ENCODE data around the gene SLF2. TPM values are rescaled to one million over a fixed set of nuclear protein-coding genes. Genes with fewer than 3 reads are reported as not detected.

SLF2 gene
- total RNA-seq, 2 donors from 2014 or later: 15.1 to 21.9 TPM

DNA sequence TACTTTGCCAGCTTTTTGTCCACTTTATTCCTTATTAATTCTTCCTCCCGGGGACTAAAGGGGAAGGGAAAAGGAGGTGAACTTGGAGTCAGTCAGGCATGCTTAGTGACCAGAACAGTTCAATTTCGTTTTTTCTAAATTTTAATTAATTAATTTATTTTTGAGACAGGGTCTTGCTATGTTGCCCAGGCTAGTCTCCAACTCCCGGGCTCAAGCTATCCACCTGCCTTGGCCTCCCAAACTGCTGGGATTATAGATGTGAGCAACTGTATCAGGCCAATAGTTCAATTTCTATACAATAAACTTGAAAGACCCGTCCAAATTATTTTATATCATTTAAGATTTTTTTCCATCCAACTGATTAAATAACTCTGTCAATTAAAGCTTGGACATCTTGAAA, 1.3 kb upstream of the SLF2 start:
- no peak for TF ChIP-seq CTCF (IDR thresholded peaks at IDR 0.05)
- peaks cover 2% of the 10 kb centered on the region for H3K36me3 ChIP-seq
- intact Hi-C loops (cut with DNase I): loop anchor here (10.0 kb wide), 1 partner anchor 53 kb away; the partner anchor contains the start of gene SEMA4G
- no peaks in the 10 kb centered on the region for H3K9me3 ChIP-seq
- no peak overlapping the region for H3K4me3 ChIP-seq
- no peaks in the 10 kb centered on the region for H3K27me3 ChIP-seq
- H3K27ac ChIP-seq: no peak overlapping the region
- H3K9ac ChIP-seq (ENCODE audit: low read depth in 2 of 2, low read length in 2 of 2): no peak overlapping the region
- no peak for DNase-seq
- no peaks in the 10 kb centered on the region for H3K4me1 ChIP-seq

DNA sequence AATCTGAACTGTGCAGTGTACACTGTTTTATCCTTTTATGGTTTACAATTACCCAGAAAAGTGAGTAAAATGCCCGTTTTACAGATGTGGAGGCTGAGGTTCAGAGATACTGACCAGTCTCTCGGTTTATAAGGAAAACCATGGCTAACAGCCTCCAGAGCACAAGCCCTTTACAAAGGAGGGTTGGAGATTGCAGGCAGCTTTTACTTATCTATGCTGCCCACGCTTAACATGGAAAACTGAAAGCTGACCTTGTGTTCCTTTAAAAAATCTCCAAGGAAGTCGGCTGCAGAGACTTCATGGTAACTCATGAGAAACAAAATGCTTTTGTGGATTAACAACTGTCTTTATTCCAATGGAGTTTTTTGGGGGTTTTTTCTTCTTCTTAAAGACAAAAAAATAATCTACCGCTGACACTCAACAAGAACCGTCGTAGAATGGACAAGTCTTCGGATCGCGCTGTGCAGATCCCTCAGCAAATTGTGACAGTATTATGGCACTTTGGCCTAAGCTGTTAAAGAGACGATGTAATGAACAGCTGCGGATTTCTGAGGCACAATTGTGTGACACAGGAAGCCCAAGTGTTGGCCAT, 654 bp upstream of the SLF2 start:
- Histone ChIP-seq H3K4me3 (peak overlapping the region; percentile 71), H3K27me3 (no peaks in the 10 kb centered on the region), H3K4me1 (no peaks in the 10 kb centered on the region), H3K36me3 (peaks cover 8% of the 10 kb centered on the region), H3K9ac (ENCODE audit: low read depth in 2 of 2, low read length in 2 of 2) (peak overlapping the region; percentile 37 to 81), H3K27ac (peak overlapping the region; percentile 89), H3K9me3 (no peaks in the 10 kb centered on the region)
- intact Hi-C loops (cut with DNase I): loop anchor here (10.0 kb wide), 1 partner anchor 53 kb away; the partner anchor contains the start of gene SEMA4G
- TF ChIP-seq CTCF (IDR thresholded peaks at IDR 0.05): no peak
- no peak for DNase-seq

- intact Hi-C loops (cut with DNase I): loop anchor here (10.0 kb wide), 1 partner anchor 51 kb away; the partner anchor contains the start of gene SEMA4G
- Histone ChIP-seq H3K9ac (ENCODE audit: low read depth in 2 of 2, low read length in 2 of 2) (peak overlapping the region in 1 of 2 donors; percentile 95), H3K27ac (peak overlapping the region; percentile 89), H3K4me1 (no peaks in the 10 kb centered on the region), H3K27me3 (no peaks in the 10 kb centered on the region), H3K36me3 (peaks cover 15% of the 10 kb centered on the region), H3K4me3 (peak overlapping the region; percentile 71), H3K9me3 (no peaks in the 10 kb centered on the region)
- no peak for TF ChIP-seq CTCF (IDR thresholded peaks at IDR 0.05)
- no peak for DNase-seq
These were observed 705 bp downstream of the SLF2 start for GRCh38 chr10:100913470-100913865.

GRCh38 chr10:100917071-100917470, 4.3 kb downstream of the SLF2 start:
- intact Hi-C loops (cut with DNase I): loop anchor here (10.0 kb wide), 1 partner anchor 48 kb away; the partner anchor contains the start of gene SEMA4G
- Histone ChIP-seq H3K27me3 (no peaks in the 10 kb centered on the region), H3K4me1 (no peaks in the 10 kb centered on the region), H3K9ac (ENCODE audit: low read depth in 2 of 2, low read length in 2 of 2) (no peak overlapping the region), H3K36me3 (peaks cover 22% of the 10 kb centered on the region), H3K4me3 (no peak overlapping the region), H3K9me3 (no peaks in the 10 kb centered on the region), H3K27ac (no peak overlapping the region)
- DNase-seq: no peak
- TF ChIP-seq CTCF (IDR thresholded peaks at IDR 0.05): no peak

- H3K36me3 ChIP-seq: peaks cover 11% of the 10 kb centered on the region
- TF ChIP-seq CTCF (IDR thresholded peaks at IDR 0.05): no peak
- intact Hi-C loops (cut with DNase I): no loop called here
- H3K27ac ChIP-seq: no peak overlapping the region
- no peaks in the 10 kb centered on the region for H3K4me1 ChIP-seq
- no peak for DNase-seq
- no peak overlapping the region for H3K9ac ChIP-seq (ENCODE audit: low read depth in 2 of 2, low read length in 2 of 2)
- H3K9me3 ChIP-seq: no peaks in the 10 kb centered on the region
- no peak overlapping the region for H3K4me3 ChIP-seq
- H3K27me3 ChIP-seq: no peaks in the 10 kb centered on the region
These were observed 10.8 kb downstream of the SLF2 start for GRCh38 chr10:100923580-100923979.
